Measurements from ENCODE around the gene CLCN7.
"Not testable (repeated sequence)": the region's sequence is repeated elsewhere in the genome, so short reads cannot be mapped to it uniquely, and the experiment has no call there.

The CLCN7 gene

DNA sequence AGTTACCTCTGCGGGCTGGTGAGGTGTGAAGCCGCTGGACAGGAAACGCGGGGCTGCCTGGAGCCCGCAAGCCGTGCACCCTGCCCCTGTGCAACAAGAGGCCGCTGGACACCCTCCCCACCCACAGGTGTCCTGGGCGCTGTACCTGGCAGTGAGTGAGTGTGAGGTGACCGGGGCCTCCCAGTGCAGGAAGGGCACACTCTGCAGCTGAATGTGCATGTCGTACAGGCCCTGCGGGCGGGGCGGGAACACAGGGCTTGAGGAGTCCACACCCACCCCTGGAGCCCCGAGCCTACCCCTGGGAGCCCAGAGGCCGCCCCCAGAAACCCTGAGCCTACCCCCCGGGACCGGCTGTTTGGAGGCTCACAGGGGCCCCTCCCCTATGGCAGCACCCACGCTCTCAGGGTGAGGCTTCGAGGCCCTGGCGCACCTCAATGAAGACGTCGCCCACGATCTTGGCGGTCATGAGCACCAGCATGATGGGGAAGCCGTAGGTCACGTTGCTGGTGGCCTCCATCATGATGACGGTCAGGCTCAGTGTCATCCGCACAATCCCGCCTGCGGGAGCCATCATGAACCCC lies 26.2 kb downstream of the CLCN7 start:
- WGBS, result 92% methylated on average over 30 of the region's 30 CpGs

DNA sequence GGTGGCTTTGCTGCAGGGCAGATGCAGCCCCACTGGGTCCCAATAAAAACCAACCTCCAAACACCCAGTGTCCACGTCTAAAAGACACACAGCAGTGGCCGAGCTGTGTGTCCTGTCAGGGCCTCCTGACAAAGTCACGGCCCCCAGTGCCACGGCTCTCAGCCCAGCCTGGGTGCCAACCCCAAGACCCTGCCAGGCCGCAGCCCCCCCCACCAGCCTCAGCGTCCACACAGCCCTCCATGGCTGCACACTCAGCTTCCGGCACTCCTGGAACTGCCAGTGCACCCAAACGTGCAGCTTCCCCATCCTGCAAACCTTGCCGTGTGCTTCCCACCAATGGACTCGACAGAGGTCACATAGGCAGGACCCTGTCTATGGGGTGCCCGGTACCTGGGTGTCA lies 26.9 kb downstream of the CLCN7 start:
- H3K4me3 ChIP-seq (ENCODE audit: low read length), result no peak overlapping the region
- 95% methylated on average over 11 of the region's 11 CpGs for WGBS
- H3K9me3 ChIP-seq (ENCODE audit: insufficient read depth, low read depth, low read length), result no peaks in the 10 kb centered on the region
- H3K27ac ChIP-seq (ENCODE audit: low read depth, low read length), result no peak overlapping the region
- H3K27me3 ChIP-seq (ENCODE audit: insufficient read depth, low read length), result no peaks in the 10 kb centered on the region
- H3K9ac ChIP-seq (ENCODE audit: low read depth, low read length), result no peak overlapping the region
- no peaks in the 10 kb centered on the region for H3K4me1 ChIP-seq (ENCODE audit: insufficient read depth, low read length)
- H3K36me3 ChIP-seq (ENCODE audit: insufficient read depth, low read length), result peaks cover 41% of the 10 kb centered on the region

More for the DNA sequence above, 26.2 kb downstream of the CLCN7 start:
- Histone ChIP-seq H3K9ac (ENCODE audit: low read depth, low read length) (no peak overlapping the region), H3K27ac (ENCODE audit: low read depth, low read length) (no peak overlapping the region), H3K27me3 (ENCODE audit: insufficient read depth, low read length) (no peaks in the 10 kb centered on the region), H3K4me3 (ENCODE audit: low read length) (no peak overlapping the region), H3K4me1 (ENCODE audit: insufficient read depth, low read length) (no peaks in the 10 kb centered on the region), H3K36me3 (ENCODE audit: insufficient read depth, low read length) (peaks cover 47% of the 10 kb centered on the region), H3K9me3 (ENCODE audit: insufficient read depth, low read depth, low read length) (no peaks in the 10 kb centered on the region)

DNA sequence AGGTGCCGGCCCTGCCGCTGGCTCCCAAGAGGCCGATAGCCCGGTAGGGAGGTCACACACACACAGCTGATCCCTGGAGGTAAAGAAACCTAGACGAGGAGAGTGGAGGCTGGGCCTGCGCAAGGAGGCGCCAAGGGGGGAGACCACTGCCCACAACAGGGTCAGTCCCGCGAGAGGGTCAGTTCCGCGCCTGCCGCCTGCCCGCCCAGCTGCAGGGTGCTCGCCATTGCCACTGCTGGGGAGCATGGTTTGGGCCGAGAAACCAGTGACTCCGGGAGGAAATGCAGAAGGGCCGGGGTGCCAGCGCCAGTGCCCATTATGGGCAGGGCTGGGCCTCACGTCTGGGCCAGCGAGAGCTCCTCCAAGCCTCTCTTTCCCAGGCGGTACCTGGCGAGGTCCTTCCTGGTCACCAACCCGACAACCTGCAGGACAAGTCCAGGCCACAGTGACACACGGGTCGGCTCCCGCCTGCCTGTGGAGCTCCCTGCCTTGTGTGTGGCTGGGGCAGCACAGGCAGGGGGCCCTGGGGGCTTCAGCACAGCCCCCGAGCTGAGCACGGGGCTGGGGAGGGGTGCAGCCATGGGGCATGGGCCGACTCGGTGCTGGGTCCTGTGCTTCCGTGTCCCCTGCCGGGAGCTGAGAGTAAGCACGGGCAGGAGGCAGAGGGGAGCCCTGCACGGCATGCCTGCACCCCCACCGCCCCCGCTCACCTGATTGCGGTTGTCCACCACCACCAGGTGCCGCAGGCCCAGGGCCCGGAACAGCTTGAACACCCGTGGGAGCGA lies 28.3 kb downstream of the CLCN7 start:
- 96% methylated on average over 41 of the region's 41 CpGs for WGBS
- H3K36me3 ChIP-seq (ENCODE audit: insufficient read depth, low read length), result peaks cover 28% of the 10 kb centered on the region
- H3K27ac ChIP-seq (ENCODE audit: low read depth, low read length), result no peak overlapping the region
- H3K9ac ChIP-seq (ENCODE audit: low read depth, low read length), result no peak overlapping the region
- no peaks in the 10 kb centered on the region for H3K4me1 ChIP-seq (ENCODE audit: insufficient read depth, low read length)
- no peak overlapping the region for H3K4me3 ChIP-seq (ENCODE audit: low read length)
- no peaks in the 10 kb centered on the region for H3K27me3 ChIP-seq (ENCODE audit: insufficient read depth, low read length)
- H3K9me3 ChIP-seq (ENCODE audit: insufficient read depth, low read depth, low read length), result no peaks in the 10 kb centered on the region

DNA sequence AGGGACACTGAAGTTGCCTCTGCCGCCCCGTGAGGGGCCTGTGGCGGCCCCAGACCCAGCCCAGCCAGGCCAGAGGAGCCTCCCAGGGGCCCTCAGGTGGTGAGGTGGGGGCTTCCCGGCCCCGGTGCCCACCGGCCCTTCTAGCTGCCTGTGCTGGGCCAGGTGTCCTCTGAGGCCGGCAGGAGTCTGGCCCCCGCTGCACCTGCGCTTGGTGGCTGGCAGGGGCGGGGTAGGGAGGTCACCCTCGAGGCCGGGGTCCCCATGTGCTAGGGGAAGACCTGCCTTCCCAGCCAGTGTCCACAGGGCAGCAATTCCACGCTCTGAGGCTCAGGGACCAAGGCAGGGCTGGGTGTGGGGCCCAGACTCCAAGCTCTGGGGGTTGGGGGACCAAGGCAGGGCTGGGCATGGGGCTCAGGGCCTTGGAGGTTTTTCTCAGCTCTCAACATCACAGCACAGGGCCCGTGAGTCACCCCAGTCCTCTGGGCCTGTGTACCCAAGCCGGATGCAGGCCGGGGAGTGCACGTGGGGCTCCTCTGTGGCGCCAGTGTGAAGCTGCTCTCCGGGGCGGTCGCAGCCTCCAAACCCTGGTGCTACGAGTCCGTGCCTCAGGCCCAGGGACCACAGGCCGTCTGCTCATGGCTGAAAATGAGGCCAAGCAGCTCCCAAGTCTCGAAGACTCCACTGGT lies 29.2 kb downstream of the CLCN7 start:
- no peak overlapping the region for H3K27ac ChIP-seq (ENCODE audit: low read depth, low read length)
- H3K4me3 ChIP-seq (ENCODE audit: low read length), result no peak overlapping the region
- WGBS, result 94% methylated on average over 25 of the region's 25 CpGs
- H3K27me3 ChIP-seq (ENCODE audit: insufficient read depth, low read length), result no peaks in the 10 kb centered on the region
- peaks cover 21% of the 10 kb centered on the region for H3K36me3 ChIP-seq (ENCODE audit: insufficient read depth, low read length)
- no peak overlapping the region for H3K9ac ChIP-seq (ENCODE audit: low read depth, low read length)
- H3K9me3 ChIP-seq (ENCODE audit: insufficient read depth, low read depth, low read length), result no peaks in the 10 kb centered on the region
- H3K4me1 ChIP-seq (ENCODE audit: insufficient read depth, low read length), result no peaks in the 10 kb centered on the region

DNA sequence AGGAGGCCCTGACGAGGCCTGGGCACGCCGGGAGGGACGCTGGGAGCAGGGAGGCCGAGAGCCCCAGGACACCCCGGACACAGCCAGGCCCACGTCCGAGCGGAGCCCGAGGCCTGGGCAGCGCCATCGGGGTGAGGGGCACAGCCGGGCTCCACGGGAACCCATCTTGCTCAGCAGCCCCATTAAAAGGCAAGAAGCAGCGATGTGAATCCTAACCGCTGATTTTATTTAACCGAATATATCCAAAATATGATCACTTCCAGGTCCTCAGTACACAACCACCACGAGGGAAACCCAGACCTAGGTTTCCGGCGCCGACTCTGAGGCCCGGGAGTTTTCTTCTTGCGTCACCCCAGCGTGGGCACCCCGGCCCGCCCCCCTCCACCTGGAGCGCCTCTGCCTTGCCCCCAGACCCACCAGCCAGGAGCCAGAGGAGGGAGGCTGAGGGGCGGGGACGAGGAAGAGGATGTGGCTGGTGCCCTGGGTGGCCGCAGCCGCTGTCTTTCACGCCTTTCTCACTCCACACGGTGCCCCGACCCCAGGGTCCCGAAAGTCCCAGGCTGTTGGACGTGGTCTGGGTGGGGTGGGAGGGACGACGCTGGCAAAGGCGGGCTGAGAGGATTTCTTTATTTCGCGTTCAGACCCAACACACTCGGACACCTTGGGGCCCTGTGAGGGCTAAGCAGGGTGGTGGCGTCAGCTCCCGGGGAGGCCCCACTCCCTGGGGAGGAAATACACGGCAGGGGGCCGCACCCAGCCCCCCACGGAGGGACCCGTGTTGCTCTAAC lies 29.9 kb downstream of the CLCN7 start:
- H3K9ac ChIP-seq (ENCODE audit: low read depth, low read length), result no peak overlapping the region
- H3K27me3 ChIP-seq (ENCODE audit: insufficient read depth, low read length), result no peaks in the 10 kb centered on the region
- peaks cover 16% of the 10 kb centered on the region for H3K36me3 ChIP-seq (ENCODE audit: insufficient read depth, low read length)
- H3K27ac ChIP-seq (ENCODE audit: low read depth, low read length), result no peak overlapping the region
- 94% methylated on average over 48 of the region's 48 CpGs for WGBS
- no peak overlapping the region for H3K4me3 ChIP-seq (ENCODE audit: low read length)
- H3K9me3 ChIP-seq (ENCODE audit: insufficient read depth, low read depth, low read length), result no peaks in the 10 kb centered on the region
- no peaks in the 10 kb centered on the region for H3K4me1 ChIP-seq (ENCODE audit: insufficient read depth, low read length)

DNA sequence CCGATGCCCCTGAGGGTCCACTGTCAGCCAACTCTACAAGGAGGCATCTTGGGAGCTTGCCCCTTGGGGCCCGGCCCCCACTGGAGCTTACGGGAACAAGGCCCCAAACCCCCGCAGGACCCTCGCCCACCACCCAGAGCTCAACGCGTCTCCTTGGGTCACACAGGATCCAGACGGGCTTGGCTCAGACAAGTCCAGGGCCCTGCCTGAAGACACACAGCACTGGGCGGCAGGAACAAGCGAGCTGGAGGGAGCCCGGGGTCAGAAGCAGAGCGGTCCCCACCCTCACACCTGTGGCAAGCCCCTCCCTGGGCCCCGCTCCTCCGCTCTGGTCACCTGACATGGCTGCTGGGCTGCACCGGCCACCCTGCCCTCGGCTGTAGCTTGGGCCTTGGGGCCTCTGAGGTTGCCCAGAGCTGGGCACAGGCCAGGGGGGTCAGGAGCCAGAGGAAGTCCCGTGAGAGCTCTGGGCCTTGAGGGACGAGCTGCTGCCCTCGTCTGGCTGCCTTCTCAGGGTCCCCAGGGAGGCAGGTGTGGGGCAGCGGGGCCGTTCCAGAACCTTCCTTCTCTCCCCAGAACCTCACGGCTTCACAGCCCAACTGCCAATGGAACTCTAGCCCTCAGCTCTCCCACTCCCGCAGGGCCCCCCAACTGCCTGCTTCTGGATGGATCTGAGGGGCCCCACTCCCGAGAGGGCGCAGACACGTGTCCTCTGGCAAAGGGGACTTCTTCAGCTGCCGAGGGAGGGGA lies 30.7 kb downstream of the CLCN7 start, which contains the start of gene CCDC154:
Gene CCDC154, minus strand, starts transcription at position 577 of the 750 bp plus-strand sequence. Its CDS starts 234 bp downstream, at position 343.
- Histone ChIP-seq H3K36me3 (ENCODE audit: insufficient read depth, low read length) (peaks cover 16% of the 10 kb centered on the region), H3K27me3 (ENCODE audit: insufficient read depth, low read length) (no peaks in the 10 kb centered on the region), H3K9ac (ENCODE audit: low read depth, low read length) (no peak within 1 kb of the TSS; the same call in 1 of the 2 replicates), H3K4me3 (ENCODE audit: low read length) (no peak within 1 kb of the TSS), H3K27ac (ENCODE audit: low read depth, low read length) (no peak within 1 kb of the TSS), H3K9me3 (ENCODE audit: insufficient read depth, low read depth, low read length) (no peaks in the 10 kb centered on the region), H3K4me1 (ENCODE audit: insufficient read depth, low read length) (no peaks in the 10 kb centered on the region)
- 92% methylated on average over 27 of the region's 27 CpGs for WGBS

DNA sequence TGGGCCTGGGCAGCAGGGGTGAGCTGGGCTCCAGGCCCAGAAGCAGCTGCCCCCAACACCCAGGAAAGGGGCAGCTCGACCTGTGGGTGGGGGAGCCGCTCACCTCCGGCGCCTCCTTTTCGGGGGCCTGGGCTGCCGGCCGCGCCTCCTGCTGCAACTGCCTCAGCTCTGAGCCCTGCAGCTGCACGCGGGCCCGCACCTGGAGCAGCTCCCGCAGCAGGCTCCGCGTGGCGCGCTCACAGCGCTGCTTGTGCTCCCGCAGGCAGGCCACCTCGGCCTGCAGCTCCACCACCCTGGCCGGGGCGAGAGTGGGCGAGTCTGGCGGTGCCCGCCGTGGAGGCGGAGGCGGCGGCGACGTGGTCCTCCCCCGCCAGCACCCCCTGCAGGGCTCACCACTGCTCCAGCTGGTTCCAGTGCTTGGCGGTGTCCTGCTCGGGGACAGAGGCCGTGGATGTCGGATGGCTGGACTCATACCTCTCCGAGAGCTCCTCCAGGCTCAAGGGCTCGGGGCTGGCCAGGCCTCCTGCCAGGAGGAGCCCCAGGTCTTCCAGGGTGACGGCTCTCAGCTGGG lies 31.3 kb downstream of the CLCN7 start:
- H3K27me3 ChIP-seq (ENCODE audit: insufficient read depth, low read length), result no peaks in the 10 kb centered on the region
- 89% methylated on average over 38 of the region's 38 CpGs for WGBS
- H3K36me3 ChIP-seq (ENCODE audit: insufficient read depth, low read length), result peaks cover 15% of the 10 kb centered on the region
- no peak overlapping the region for H3K27ac ChIP-seq (ENCODE audit: low read depth, low read length)
- no peaks in the 10 kb centered on the region for H3K9me3 ChIP-seq (ENCODE audit: insufficient read depth, low read depth, low read length)
- no peak overlapping the region; the same call in 1 of the 2 replicates for H3K9ac ChIP-seq (ENCODE audit: low read depth, low read length)
- no peaks in the 10 kb centered on the region for H3K4me1 ChIP-seq (ENCODE audit: insufficient read depth, low read length)
- no peak overlapping the region for H3K4me3 ChIP-seq (ENCODE audit: low read length)

DNA sequence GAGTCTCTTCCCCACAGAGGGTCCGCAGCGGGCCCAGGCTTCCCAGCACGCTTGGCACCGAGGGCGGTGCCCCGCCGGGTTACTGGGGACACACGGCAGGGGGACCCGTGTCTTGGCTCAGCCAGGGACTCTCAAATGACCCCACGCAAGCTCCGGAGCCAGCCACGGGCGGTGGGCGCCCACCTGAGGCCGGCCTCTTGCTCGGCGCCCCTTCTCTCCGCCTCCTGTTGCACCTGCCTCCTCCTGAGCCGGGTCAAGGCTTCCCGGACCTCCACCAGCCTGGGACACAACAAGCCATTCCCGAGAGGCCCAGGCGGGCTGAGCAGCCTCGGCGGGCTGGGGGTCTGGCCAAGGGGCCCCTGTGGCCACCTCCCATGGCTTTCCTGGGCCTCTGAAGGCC lies 32.1 kb downstream of the CLCN7 start:
- WGBS, result 90% methylated on average over 24 of the region's 24 CpGs
- no peaks in the 10 kb centered on the region for H3K4me1 ChIP-seq (ENCODE audit: insufficient read depth, low read length)
- H3K4me3 ChIP-seq (ENCODE audit: low read length), result no peak overlapping the region
- H3K36me3 ChIP-seq (ENCODE audit: insufficient read depth, low read length), result peaks cover 7% of the 10 kb centered on the region
- no peaks in the 10 kb centered on the region for H3K27me3 ChIP-seq (ENCODE audit: insufficient read depth, low read length)
- H3K27ac ChIP-seq (ENCODE audit: low read depth, low read length), result no peak overlapping the region
- no peaks in the 10 kb centered on the region for H3K9me3 ChIP-seq (ENCODE audit: insufficient read depth, low read depth, low read length)
- no peak overlapping the region for H3K9ac ChIP-seq (ENCODE audit: low read depth, low read length)

DNA sequence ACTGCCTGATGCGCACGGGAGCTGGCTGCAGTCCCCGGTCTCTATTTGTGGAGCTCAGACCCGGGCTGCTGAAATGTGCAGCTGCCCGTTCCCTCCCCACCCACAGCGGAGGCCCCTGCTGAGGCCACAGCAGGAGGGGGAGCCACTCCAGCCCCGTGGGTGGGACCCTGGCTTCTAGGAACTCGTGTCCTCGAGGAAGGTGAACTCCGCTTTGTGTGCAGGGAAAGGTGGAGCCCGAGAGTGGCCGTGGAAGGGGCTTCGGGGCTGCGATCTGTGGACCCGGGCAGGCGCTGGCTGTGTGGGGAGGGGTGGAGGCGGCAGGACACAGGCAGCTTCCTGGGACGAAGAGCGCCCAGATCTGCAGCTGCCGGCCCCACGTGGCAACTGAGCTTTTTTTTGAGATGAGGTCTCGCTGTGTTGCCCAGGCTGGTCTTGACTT lies 33.4 kb downstream of the CLCN7 start:
- no peak overlapping the region for H3K9ac ChIP-seq (ENCODE audit: low read depth, low read length)
- H3K9me3 ChIP-seq (ENCODE audit: insufficient read depth, low read depth, low read length), result no peaks in the 10 kb centered on the region
- no peak overlapping the region for H3K4me3 ChIP-seq (ENCODE audit: low read length)
- 86% methylated on average over 22 of the region's 22 CpGs for WGBS
- no peak overlapping the region for H3K27ac ChIP-seq (ENCODE audit: low read depth, low read length)
- H3K27me3 ChIP-seq (ENCODE audit: insufficient read depth, low read length), result no peaks in the 10 kb centered on the region
- no peaks in the 10 kb centered on the region for H3K4me1 ChIP-seq (ENCODE audit: insufficient read depth, low read length)
- peaks cover 5% of the 10 kb centered on the region for H3K36me3 ChIP-seq (ENCODE audit: insufficient read depth, low read length)

DNA sequence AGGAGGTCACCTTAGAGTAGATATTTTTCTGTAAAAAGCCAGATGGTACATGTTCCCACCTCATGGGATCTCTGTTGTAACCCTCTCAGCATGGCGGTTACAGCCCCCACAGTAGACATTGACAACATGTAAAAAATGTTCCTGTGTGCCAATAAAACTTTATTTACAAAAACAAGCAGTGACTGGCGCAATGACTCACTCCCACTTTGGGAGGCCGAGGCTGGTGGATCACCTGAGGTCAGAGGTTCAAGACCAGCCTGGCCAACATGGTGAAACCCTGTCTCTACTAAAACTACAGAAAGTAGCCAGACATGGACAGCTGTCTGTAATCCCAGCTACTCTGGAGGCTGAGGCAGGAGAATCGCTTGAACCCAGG lies 35.1 kb downstream of the CLCN7 start:
- not testable (repeated sequence) for H3K27ac ChIP-seq (ENCODE audit: low read depth, low read length); H3K9ac ChIP-seq (ENCODE audit: low read depth, low read length); H3K27me3 ChIP-seq (ENCODE audit: insufficient read depth, low read length); H3K36me3 ChIP-seq (ENCODE audit: insufficient read depth, low read length); H3K4me1 ChIP-seq (ENCODE audit: insufficient read depth, low read length); H3K4me3 ChIP-seq (ENCODE audit: low read length); H3K9me3 ChIP-seq (ENCODE audit: insufficient read depth, low read depth, low read length)
- 95% methylated on average over 4 of the region's 4 CpGs for WGBS

Measured in HUES64 (cell line).